Vagina (tissue), 2 donors: ENCODE data around the gene BBIP1. TPM values are rescaled to one million over a fixed set of nuclear protein-coding genes. Genes with fewer than 3 reads are reported as not detected.

Source experiments
- DNase-seq, 2 donors: peaks; one replicate each; pipeline ENCODE4 v3.0.0-alpha.2; 2017; ENCODE audit errors: extremely low spot score in 2 of 2
- H3K27ac ChIP-seq: fragments of 200-600 bp; sonication (generic); one replicate; pipeline ENCODE4 v1.5.1; 2019
- H3K27me3 ChIP-seq: fragments of 200-600 bp; sonication (generic); one replicate; pipeline ENCODE4 v1.5.1; 2019
- H3K36me3 ChIP-seq, 2 donors: fragments of 200-600 bp; sonication (generic); one replicate each; pipeline ENCODE4 v1.5.1; 2017 to 2019
- H3K4me1 ChIP-seq: fragments of 200-600 bp; sonication (generic); one replicate; pipeline ENCODE4 v1.5.1; 2019
- H3K4me3 ChIP-seq, 2 donors: fragments of 200-600 bp; sonication (generic); 1 replicate in 1 of 2; 2 replicates in 1 of 2; pipeline ENCODE4 v1.5.1; 2016 to 2019
- H3K9me3 ChIP-seq: fragments of 200-600 bp; sonication (generic); one replicate; pipeline ENCODE4 v1.5.1; 2019
- POLR2A ChIP-seq, 2 donors: fragments of 450-650 bp; IDR thresholded peaks; one replicate each; pipeline ENCODE4 v1.6.1; 2017; ENCODE audit warnings: antibody characterized with exemption in 2 of 2, mild to moderate bottlenecking in 2 of 2, moderate library complexity in 2 of 2
- POLR2AphosphoS5 ChIP-seq, 2 donors: sonication (generic); formaldehyde crosslinking; IDR thresholded peaks; one replicate each; pipeline ENCODE4 v1.9.0; 2017; ENCODE audit warnings: antibody characterized with exemption in 2 of 2, mild to moderate bottlenecking in 2 of 2, low read depth in 1 of 2; ENCODE audit not compliant: insufficient read depth in 1 of 2
- intact Hi-C: fragments of 100-400 bp; cut with DNase I; formaldehyde crosslinking; loops from one replicate; pipeline ENCODE4 v1.15.1; 2023
- total RNA-seq: library from RNA; depleted of rRNA; stranded (reverse); fragments of >200 nt; gene quantifications from one replicate; pipeline ENCODE4 v1.2.3, GENCODE V29; 2016
- TF ChIP-seq, protein P1 (sequence below), 3 experiments: fragments of 450-650 bp in 2 of 3; fragments of 200-600 bp in 1 of 3; sonication (generic) in 1 of 3; IDR thresholded peaks; one replicate each; pipeline ENCODE4 v1.5.1; 2017 to 2019; ENCODE audit warnings: antibody characterized with exemption in 3 of 3, mild to moderate bottlenecking in 2 of 3, moderate library complexity in 2 of 3

Gene BBIP1
- total RNA-seq, 1 donor from 2014 or later, result 15.2 TPM

DNA sequence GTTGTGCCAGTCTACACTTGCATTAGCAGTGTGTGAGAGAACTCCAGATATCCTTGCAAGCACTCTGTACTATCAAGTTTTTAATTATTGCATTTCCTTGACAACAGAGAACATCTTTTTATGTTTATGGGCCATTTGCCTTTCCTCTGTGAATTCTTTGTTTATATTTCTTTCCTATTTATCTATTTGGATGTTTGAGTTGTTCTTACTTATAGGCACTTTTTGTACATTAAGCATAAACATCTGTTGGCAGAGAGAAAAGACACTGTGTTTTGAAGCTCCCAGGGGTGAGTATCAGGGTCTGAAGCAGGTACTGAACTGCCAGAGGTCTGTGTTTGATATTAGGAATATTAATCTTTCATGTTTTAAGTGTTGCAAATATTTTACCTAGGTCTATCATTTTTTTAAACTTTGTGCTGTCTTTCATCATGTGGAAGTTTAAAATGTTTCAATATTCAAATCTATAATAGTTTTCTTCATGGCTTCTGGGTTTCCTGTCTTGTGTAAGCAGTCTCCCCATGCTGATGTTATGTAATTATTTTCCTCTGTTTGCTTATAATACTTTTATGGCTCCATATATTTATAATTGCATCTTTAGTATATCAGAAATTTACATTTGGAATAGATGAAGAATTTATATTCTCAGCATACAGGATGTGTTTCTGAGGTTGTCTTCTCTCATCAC, 64.9 kb downstream of the BBIP1 start:
- Histone ChIP-seq H3K27me3 (no peaks in the 10 kb centered on the region), H3K27ac (no peak overlapping the region), H3K4me3 (no peak overlapping the region), H3K9me3 (no peaks in the 10 kb centered on the region), H3K4me1 (peaks cover 36% of the 10 kb centered on the region), H3K36me3 (no peaks in the 10 kb centered on the region)
- no peak for TF ChIP-seq POLR2A (IDR thresholded peaks at IDR 0.05)
- no peak for TF ChIP-seq POLR2AphosphoS5 (IDR thresholded peaks at IDR 0.05; ENCODE audit: insufficient read depth in 1 of 2, low read depth in 1 of 2)
- TF ChIP-seq, protein P1, sequence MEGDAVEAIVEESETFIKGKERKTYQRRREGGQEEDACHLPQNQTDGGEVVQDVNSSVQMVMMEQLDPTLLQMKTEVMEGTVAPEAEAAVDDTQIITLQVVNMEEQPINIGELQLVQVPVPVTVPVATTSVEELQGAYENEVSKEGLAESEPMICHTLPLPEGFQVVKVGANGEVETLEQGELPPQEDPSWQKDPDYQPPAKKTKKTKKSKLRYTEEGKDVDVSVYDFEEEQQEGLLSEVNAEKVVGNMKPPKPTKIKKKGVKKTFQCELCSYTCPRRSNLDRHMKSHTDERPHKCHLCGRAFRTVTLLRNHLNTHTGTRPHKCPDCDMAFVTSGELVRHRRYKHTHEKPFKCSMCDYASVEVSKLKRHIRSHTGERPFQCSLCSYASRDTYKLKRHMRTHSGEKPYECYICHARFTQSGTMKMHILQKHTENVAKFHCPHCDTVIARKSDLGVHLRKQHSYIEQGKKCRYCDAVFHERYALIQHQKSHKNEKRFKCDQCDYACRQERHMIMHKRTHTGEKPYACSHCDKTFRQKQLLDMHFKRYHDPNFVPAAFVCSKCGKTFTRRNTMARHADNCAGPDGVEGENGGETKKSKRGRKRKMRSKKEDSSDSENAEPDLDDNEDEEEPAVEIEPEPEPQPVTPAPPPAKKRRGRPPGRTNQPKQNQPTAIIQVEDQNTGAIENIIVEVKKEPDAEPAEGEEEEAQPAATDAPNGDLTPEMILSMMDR (IDR thresholded peaks at IDR 0.05), result no peak
- intact Hi-C loops, result no loop called here
- DNase-seq, result no peak

DNA sequence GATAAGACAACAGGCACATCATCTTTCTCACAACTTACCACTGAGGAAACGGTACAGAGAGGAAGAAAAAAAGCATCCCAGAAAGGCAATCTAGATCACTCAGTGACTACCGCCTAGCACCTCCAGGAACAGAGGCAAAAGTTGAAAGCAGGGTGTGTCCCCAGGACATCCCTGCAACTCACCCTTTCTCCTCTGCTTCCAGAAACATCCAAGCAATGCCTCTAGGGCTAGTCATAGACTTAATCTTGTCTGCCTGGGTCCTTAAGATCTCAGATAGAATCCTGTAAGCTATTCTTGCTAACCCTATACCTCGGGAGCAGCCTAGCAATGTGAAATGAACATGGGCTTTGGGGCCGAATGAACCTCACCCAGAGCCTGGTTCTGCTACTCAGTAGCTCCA, 66.0 kb downstream of the BBIP1 start:
- H3K36me3 ChIP-seq, result no peaks in the 10 kb centered on the region
- no peak for DNase-seq
- no peak overlapping the region for H3K27ac ChIP-seq
- no peaks in the 10 kb centered on the region for H3K27me3 ChIP-seq
- H3K4me1 ChIP-seq, result peaks cover 27% of the 10 kb centered on the region
- no peaks in the 10 kb centered on the region for H3K9me3 ChIP-seq
- peak in 1 of 2 donors; percentile 10 for TF ChIP-seq POLR2AphosphoS5 (IDR thresholded peaks at IDR 0.05; ENCODE audit: insufficient read depth in 1 of 2, low read depth in 1 of 2)
- TF ChIP-seq POLR2A (IDR thresholded peaks at IDR 0.05), result no peak
- H3K4me3 ChIP-seq, result no peak overlapping the region
- intact Hi-C loops, result no loop called here

DNA sequence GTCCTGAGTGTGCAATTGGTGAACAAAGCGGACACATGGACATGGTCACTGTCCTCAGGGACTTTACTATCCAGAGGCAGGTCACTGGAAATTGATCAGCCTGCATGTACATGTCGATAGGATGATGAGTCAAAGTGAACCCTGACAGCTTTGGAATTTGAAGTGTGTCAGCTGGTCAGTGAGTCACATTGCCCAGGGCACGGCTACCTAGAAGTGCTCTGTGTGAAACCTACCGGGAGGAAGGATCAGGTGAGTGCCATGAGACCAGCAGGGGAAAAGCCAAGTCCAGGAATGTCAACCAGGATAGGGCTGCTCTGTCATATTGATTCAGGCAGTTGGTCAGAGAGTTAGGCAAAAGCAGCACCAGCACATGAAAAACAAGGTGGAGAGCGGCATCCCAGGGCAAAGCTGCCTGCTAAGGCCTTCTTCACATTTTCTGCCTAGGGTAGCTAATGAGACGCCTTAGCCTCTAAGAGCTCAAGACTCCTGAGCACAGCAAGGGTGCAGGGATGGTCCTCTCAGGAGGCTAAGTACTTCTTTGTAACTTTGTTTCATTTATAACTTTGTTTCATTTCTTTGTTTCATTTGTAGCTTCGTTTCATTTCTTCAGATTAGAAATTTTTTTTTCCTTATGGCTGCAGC, 66.6 kb downstream of the BBIP1 start:
- Histone ChIP-seq H3K27ac (no peak overlapping the region), H3K27me3 (no peaks in the 10 kb centered on the region), H3K4me3 (no peak overlapping the region), H3K4me1 (peaks cover 24% of the 10 kb centered on the region), H3K36me3 (no peaks in the 10 kb centered on the region), H3K9me3 (no peaks in the 10 kb centered on the region)
- TF ChIP-seq POLR2AphosphoS5 (IDR thresholded peaks at IDR 0.05; ENCODE audit: insufficient read depth in 1 of 2, low read depth in 1 of 2) (no peak), POLR2A (IDR thresholded peaks at IDR 0.05) (no peak)
- TF ChIP-seq, protein P1 (IDR thresholded peaks at IDR 0.05), result no peak
- peak in 1 of 2 donors; percentile 89 for DNase-seq
- intact Hi-C loops, result no loop called here

DNA sequence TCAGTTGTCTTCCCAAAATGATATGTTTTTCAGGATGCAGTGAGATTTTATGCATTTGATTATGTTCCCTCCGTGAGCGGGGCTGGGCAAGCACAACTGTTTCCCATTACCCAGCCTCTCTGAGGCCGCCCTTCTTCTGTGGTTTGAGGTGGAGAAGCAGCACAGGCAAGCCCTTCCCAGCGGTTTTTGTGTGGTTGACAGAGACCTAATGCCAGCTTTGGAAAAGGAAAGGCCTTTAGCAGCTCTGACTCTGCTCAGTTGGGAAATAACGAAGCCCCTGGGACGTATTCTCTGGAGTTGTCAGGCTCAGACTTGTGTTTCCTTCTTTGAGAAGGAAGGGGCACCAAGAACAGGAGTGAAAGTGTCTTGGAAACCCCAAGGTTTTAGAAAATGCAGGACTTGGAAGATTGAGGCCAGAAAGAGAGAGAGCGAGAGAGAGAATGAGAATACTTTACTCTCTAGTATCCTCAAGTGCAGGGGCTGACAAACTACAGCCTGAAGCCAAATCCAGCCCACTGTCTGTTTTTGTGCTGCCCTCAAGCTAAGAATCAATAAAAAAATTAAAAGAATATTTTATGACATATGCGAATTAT, 67.9 kb downstream of the BBIP1 start:
- Histone ChIP-seq H3K9me3 (no peaks in the 10 kb centered on the region), H3K4me3 (no peak overlapping the region), H3K4me1 (peaks cover 32% of the 10 kb centered on the region), H3K27ac (peak overlapping the region; percentile 68), H3K27me3 (no peaks in the 10 kb centered on the region), H3K36me3 (no peaks in the 10 kb centered on the region)
- intact Hi-C loops, result no loop called here
- DNase-seq, result peak; percentile 29 to 88
- TF ChIP-seq POLR2A (IDR thresholded peaks at IDR 0.05) (no peak), POLR2AphosphoS5 (IDR thresholded peaks at IDR 0.05; ENCODE audit: insufficient read depth in 1 of 2, low read depth in 1 of 2) (no peak)
- TF ChIP-seq, protein P1 (IDR thresholded peaks at IDR 0.05), result no peak

DNA sequence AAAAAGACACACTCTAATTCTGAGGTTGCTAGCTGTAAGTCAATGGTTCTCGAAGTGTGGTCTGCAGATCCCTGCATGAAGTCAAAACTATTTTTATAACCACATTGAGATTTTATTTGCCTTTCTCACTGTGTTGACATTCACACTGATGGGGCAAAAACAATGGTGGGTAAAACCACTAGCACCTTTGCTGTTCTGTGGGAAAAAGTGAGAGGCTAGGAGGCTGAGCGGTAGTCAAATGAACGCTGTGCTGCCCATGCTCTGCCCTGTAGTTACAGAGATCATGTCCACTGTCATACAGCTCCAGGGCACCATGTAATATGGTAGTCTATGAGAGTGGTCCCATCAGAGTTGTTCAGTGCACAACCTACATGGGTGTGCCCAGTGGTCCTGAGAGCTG, 68.9 kb downstream of the BBIP1 start:
- Histone ChIP-seq H3K4me3 (no peak overlapping the region), H3K27me3 (no peaks in the 10 kb centered on the region), H3K4me1 (peaks cover 42% of the 10 kb centered on the region), H3K36me3 (no peaks in the 10 kb centered on the region), H3K9me3 (no peaks in the 10 kb centered on the region), H3K27ac (no peak overlapping the region)
- DNase-seq, result no peak
- TF ChIP-seq, protein P1 (IDR thresholded peaks at IDR 0.05), result no peak
- TF ChIP-seq POLR2A (IDR thresholded peaks at IDR 0.05) (no peak), POLR2AphosphoS5 (IDR thresholded peaks at IDR 0.05; ENCODE audit: insufficient read depth in 1 of 2, low read depth in 1 of 2) (no peak)
- intact Hi-C loops, result no loop called here

Other genes with a start within 250 kb of the BBIP1 start
- gene PDCD4, start 47.3 kb downstream of the BBIP1 start, total RNA-seq, result 110 TPM
- gene SHOC2, start 424 bp upstream of the BBIP1 start, total RNA-seq, result 40.0 TPM
- gene ADRA2A, start 157.8 kb upstream of the BBIP1 start, total RNA-seq, result 14.2 TPM